Measurements from ENCODE around the gene TRMT1. TPM values are rescaled to one million over a fixed set of nuclear protein-coding genes. Genes with fewer than 3 reads are reported as not detected.

The TRMT1 gene
- total and polyA plus RNA-seq, 7 donors, result 31.6 to 87.1 (median 42.3) TPM

GRCh38 chr19:13089139-13089856 lies 27.2 kb downstream of the TRMT1 start:
- DNase-seq, result no peak
- intact Hi-C loops (cut with DNase I), result no loop called here

GRCh38 chr19:13087795-13088537 lies 28.6 kb downstream of the TRMT1 start:
- H3K9me3 ChIP-seq, result no peaks in the 10 kb centered on the region
- intact Hi-C loops (cut with DNase I), result no loop called here
- peaks cover 0 to 77% of the 10 kb centered on the region in 2 donors for H3K36me3 ChIP-seq (ENCODE audit: insufficient read depth in 1 of 2, low read depth in 1 of 2)
- DNase-seq (no peak), ATAC-seq (no peak)
- no peak overlapping the region for H3K4me3 ChIP-seq
- 82 to 84% (median 84%) methylated on average over 33 to 37 of the region's 37 CpGs for WGBS, 3 donors
- no peak overlapping the region for H3K27ac ChIP-seq
- TF ChIP-seq CTCF (IDR thresholded peaks at IDR 0.05), result no peak
- no peaks in the 10 kb centered on the region for H3K27me3 ChIP-seq (ENCODE audit: insufficient read depth in 3 of 3, low read length in 2 of 3)
- H3K4me1 ChIP-seq, result peaks cover 17% of the 10 kb centered on the region

More at GRCh38 chr19:13089139-13089856, 27.2 kb downstream of the TRMT1 start:
- 80 to 81% (median 80%) methylated on average over 4 to 5 of the region's 5 CpGs for WGBS, 3 donors
- Histone ChIP-seq H3K27me3 (ENCODE audit: insufficient read depth in 3 of 3, low read length in 2 of 3) (no peaks in the 10 kb centered on the region), H3K9me3 (no peaks in the 10 kb centered on the region), H3K36me3 (ENCODE audit: insufficient read depth in 1 of 2, low read depth in 1 of 2) (peaks cover 0 to 69% of the 10 kb centered on the region in 2 donors), H3K27ac (peak overlapping the region; percentile 74), H3K4me3 (no peak overlapping the region), H3K4me1 (peaks cover 25% of the 10 kb centered on the region)
- TF ChIP-seq CTCF (IDR thresholded peaks at IDR 0.05), result no peak
- no peak for ATAC-seq

GRCh38 chr19:13087295-13087694 lies 29.2 kb downstream of the TRMT1 start:
- Histone ChIP-seq H3K27ac (no peak overlapping the region), H3K9me3 (no peaks in the 10 kb centered on the region), H3K27me3 (ENCODE audit: insufficient read depth in 3 of 3, low read length in 2 of 3) (no peaks in the 10 kb centered on the region), H3K4me3 (no peak overlapping the region), H3K36me3 (ENCODE audit: insufficient read depth in 1 of 2, low read depth in 1 of 2) (peaks cover 0 to 83% of the 10 kb centered on the region in 2 donors), H3K4me1 (peaks cover 20% of the 10 kb centered on the region)
- TF ChIP-seq CTCF (IDR thresholded peaks at IDR 0.05), result no peak
- ATAC-seq (no peak), DNase-seq (no peak)
- 79 to 86% (median 82%) methylated on average over 12 of the region's 12 CpGs for WGBS, 3 donors
- intact Hi-C loops (cut with DNase I), result no loop called here

- ATAC-seq (no peak), DNase-seq (no peak)
- Histone ChIP-seq H3K4me3 (no peak overlapping the region), H3K36me3 (ENCODE audit: insufficient read depth in 1 of 2, low read depth in 1 of 2) (peaks cover 0 to 86% of the 10 kb centered on the region in 2 donors), H3K4me1 (peaks cover 23% of the 10 kb centered on the region), H3K27ac (no peak overlapping the region), H3K27me3 (ENCODE audit: insufficient read depth in 3 of 3, low read length in 2 of 3) (no peaks in the 10 kb centered on the region), H3K9me3 (no peaks in the 10 kb centered on the region)
- 43 to 67% (median 52%) methylated on average over 2 of the region's 2 CpGs for WGBS, 3 donors
- no peak for TF ChIP-seq CTCF (IDR thresholded peaks at IDR 0.05)
- intact Hi-C loops (cut with DNase I), result no loop called here
Observed at GRCh38 chr19:13086341-13086740, 30.2 kb downstream of the TRMT1 start.
